NCI-H510A treated with DMSO at 0.1 percent for 48 hours (cell line): ENCODE measurements around the gene FRZB.
A peak's percentile ranks its signal among the peaks of the same experiment; 100 is the strongest.
"Not testable (repeated sequence)": the region's sequence is repeated elsewhere in the genome, so short reads cannot be mapped to it uniquely, and the experiment has no call there.

Experiments
- DNase-seq: peaks from one replicate; lab custom pipeline; 2025; lab: John Stamatoyannopoulos, UW

The FRZB gene

GRCh38 chr2:182866461-182867406 lies at the start of gene FRZB:
TSS of gene FRZB (minus strand) at chr2:182866637. CDS start at chr2:182866552, 85 bp downstream.
- DNase-seq = peak; percentile 89

- DNase-seq = no peak
Measured at GRCh38 chr2:182915369-182916326, 49.2 kb upstream of the FRZB start.

- no peak for DNase-seq
Measured at GRCh38 chr2:182914852-182915251, 48.4 kb upstream of the FRZB start.

GRCh38 chr2:182913064-182913463 lies 46.6 kb upstream of the FRZB start:
- DNase-seq = no peak

GRCh38 chr2:182912518-182912915 lies 46.1 kb upstream of the FRZB start:
- no peak for DNase-seq

- DNase-seq = no peak
Measured at GRCh38 chr2:182911813-182912517, 45.5 kb upstream of the FRZB start.

GRCh38 chr2:182910965-182911364 lies 44.5 kb upstream of the FRZB start:
- no peak for DNase-seq

- DNase-seq = no peak
Measured at GRCh38 chr2:182907081-182907830, 40.8 kb upstream of the FRZB start.

- DNase-seq = no peak
Measured at GRCh38 chr2:182906454-182906853, 40.0 kb upstream of the FRZB start.

- DNase-seq = no peak
Measured at GRCh38 chr2:182904844-182905243, 38.4 kb upstream of the FRZB start.

- no peak for DNase-seq
Measured at GRCh38 chr2:182903566-182903965, 37.1 kb upstream of the FRZB start.

- no peak for DNase-seq
Measured at GRCh38 chr2:182901748-182902147, 35.3 kb upstream of the FRZB start.

GRCh38 chr2:182898718-182899117 lies 32.3 kb upstream of the FRZB start:
- no peak for DNase-seq

- DNase-seq = no peak
Measured at GRCh38 chr2:182897137-182897536, 30.7 kb upstream of the FRZB start.

GRCh38 chr2:182895798-182896197 lies 29.4 kb upstream of the FRZB start:
- DNase-seq = no peak

- no peak for DNase-seq
Measured at GRCh38 chr2:182895169-182895568, 28.7 kb upstream of the FRZB start.

- no peak for DNase-seq
Measured at GRCh38 chr2:182894174-182894573, 27.7 kb upstream of the FRZB start.

GRCh38 chr2:182893666-182894065 lies 27.2 kb upstream of the FRZB start:
- no peak for DNase-seq

GRCh38 chr2:182893035-182893434 lies 26.6 kb upstream of the FRZB start:
- not testable (repeated sequence) for DNase-seq

- no peak for DNase-seq
Measured at GRCh38 chr2:182891611-182892010, 25.2 kb upstream of the FRZB start.

GRCh38 chr2:182890773-182891378 lies 24.4 kb upstream of the FRZB start:
- no peak for DNase-seq
